ENCODE results near the gene CEBPG.

- TF ChIP-seq, protein P1, sequence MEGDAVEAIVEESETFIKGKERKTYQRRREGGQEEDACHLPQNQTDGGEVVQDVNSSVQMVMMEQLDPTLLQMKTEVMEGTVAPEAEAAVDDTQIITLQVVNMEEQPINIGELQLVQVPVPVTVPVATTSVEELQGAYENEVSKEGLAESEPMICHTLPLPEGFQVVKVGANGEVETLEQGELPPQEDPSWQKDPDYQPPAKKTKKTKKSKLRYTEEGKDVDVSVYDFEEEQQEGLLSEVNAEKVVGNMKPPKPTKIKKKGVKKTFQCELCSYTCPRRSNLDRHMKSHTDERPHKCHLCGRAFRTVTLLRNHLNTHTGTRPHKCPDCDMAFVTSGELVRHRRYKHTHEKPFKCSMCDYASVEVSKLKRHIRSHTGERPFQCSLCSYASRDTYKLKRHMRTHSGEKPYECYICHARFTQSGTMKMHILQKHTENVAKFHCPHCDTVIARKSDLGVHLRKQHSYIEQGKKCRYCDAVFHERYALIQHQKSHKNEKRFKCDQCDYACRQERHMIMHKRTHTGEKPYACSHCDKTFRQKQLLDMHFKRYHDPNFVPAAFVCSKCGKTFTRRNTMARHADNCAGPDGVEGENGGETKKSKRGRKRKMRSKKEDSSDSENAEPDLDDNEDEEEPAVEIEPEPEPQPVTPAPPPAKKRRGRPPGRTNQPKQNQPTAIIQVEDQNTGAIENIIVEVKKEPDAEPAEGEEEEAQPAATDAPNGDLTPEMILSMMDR (IDR thresholded peaks at IDR 0.05) = no peak
- TF ChIP-seq POLR2A (IDR thresholded peaks at IDR 0.05) = no peak
Measured at GRCh38 chr19:33428627-33429125, 55.2 kb downstream of the CEBPG start.

Data from esophagus squamous epithelium (tissue), 4 donors.